Measurements from ENCODE around the gene POGZ. TPM values are rescaled to one million over a fixed set of nuclear protein-coding genes. Genes with fewer than 3 reads are reported as not detected.

POGZ gene
- total RNA-seq, 1 experiment from 2014 or later = 34.0 TPM

DNA sequence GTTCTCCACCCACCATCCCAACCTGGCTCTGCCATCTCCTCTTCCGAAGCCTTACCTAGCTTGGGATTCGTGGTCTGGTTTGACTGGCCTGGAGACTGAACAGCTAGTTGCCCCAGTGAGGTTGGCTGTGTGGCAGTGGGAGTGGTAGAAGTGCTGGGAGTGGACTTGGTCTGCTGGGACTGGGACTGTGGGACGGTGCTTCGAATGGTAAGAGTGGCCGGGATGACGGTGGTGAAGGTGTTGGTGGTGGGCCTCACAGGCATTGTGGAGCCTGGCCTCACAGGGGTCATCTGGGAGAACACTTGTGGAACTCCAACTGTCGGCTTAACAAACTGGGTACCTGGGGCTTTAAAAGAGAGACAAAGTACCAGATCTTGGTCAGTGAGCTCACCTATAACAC, 31.2 kb downstream of the POGZ start:
- Histone ChIP-seq H3K9me3 (replicated peaks) (no peaks in the 10 kb centered on the region), H3K27ac (no peak overlapping the region), H3K27me3 (replicated peaks) (no peaks in the 10 kb centered on the region), H3K4me1 (replicated peaks) (no peaks in the 10 kb centered on the region), H3K4me3 (no peak overlapping the region), H3K36me3 (peaks cover 72% of the 10 kb centered on the region)
- no peak for DNase-seq (ENCODE audit: low read depth in 1 of 2, low spot score in 2 of 2)

DNA sequence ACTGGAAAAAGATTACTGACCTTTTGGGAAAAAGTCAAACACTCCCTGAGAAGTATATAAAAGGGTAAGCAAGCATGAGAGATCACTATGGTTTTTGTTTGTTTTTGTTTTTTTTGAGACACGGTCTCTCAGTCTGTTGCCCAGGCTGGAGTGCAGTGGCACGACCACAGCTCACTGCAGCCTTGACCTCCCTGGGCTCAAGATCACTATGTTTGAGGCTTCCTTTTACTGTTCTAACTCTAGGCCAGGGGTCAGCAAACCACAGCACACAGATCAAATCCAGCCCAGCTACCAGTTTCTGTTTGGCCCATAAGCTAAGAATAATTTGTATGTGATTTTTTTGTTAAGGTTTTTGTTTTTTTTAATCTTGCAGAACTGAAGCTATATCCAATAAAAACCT, 34.2 kb downstream of the POGZ start:
- Histone ChIP-seq H3K36me3 (peaks cover 89% of the 10 kb centered on the region), H3K9me3 (replicated peaks) (no peaks in the 10 kb centered on the region), H3K27me3 (replicated peaks) (no peaks in the 10 kb centered on the region), H3K4me1 (replicated peaks) (no peaks in the 10 kb centered on the region), H3K27ac (no peak overlapping the region), H3K4me3 (no peak overlapping the region)
- no peak for DNase-seq (ENCODE audit: low read depth in 1 of 2, low spot score in 2 of 2)

DNA sequence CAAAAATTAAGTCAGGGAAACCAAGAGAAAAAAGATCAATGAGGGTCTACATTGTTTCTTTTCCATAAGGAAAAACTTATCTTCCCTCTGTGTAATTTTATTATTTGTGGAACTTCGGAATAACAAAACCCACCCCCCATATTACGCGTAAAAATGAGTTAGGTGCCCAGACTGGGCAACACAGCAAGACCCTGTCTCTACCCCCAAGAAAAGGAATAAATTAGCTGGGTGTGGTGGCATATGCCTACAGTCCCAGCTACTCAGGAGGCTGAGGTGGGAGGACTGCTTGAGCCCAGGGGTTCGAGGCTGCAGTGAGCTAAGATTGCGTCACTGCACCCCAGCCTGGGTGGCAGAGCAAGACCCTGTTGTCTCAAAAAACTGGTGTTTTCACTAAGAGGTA, 39.5 kb downstream of the POGZ start:
- H3K27ac ChIP-seq = no peak overlapping the region
- no peaks in the 10 kb centered on the region for H3K4me1 ChIP-seq (replicated peaks)
- DNase-seq (ENCODE audit: low read depth in 1 of 2, low spot score in 2 of 2) = no peak
- H3K9me3 ChIP-seq (replicated peaks) = no peaks in the 10 kb centered on the region
- no peaks in the 10 kb centered on the region for H3K27me3 ChIP-seq (replicated peaks)
- H3K4me3 ChIP-seq = no peak overlapping the region
- H3K36me3 ChIP-seq = peaks cover 81% of the 10 kb centered on the region

DNA sequence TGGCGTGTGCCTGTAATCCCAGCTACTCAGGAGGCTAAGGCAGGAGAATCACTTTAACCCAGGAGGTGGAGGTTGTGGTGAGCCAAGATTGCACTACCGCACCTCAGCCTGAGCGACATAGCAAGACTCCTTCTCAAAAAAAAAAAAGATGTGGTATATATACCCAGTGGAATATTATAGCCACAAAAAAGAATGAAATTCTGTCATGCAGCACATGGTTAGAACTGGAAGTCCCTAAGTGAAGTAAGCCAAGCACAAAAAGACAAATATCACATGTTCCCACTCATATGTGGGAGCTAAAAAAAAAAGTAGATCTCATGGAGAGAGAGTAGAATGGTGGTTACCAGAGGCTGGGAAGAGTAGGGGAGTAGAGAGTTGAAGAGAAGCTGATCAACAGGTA, 41.2 kb downstream of the POGZ start:
- no peaks in the 10 kb centered on the region for H3K4me1 ChIP-seq (replicated peaks)
- no peak overlapping the region for H3K4me3 ChIP-seq
- no peaks in the 10 kb centered on the region for H3K27me3 ChIP-seq (replicated peaks)
- no peaks in the 10 kb centered on the region for H3K9me3 ChIP-seq (replicated peaks)
- no peak for DNase-seq (ENCODE audit: low read depth in 1 of 2, low spot score in 2 of 2)
- peaks cover 77% of the 10 kb centered on the region for H3K36me3 ChIP-seq
- H3K27ac ChIP-seq = no peak overlapping the region

DNA sequence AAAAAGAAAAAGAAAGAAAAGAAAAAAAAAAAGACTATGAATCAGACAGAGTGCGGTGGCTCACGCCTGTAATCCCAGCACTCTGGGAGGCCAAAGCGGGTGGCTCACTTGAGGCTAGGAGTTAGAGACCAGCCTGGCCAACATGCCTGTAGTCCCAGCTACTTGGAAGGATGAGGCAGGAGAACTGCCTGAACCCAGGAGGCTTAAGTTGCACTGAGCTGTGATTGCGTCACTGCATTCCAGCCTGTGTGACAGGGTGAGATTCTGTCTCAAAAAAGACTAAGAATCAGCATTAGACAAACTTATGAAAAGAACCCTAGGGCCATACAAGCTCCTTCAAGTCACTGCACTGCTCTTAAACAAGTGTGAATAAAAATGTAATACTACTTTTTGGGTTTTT, 43.1 kb downstream of the POGZ start:
- Histone ChIP-seq H3K4me1 (replicated peaks) (no peaks in the 10 kb centered on the region), H3K4me3 (no peak overlapping the region), H3K27me3 (replicated peaks) (no peaks in the 10 kb centered on the region), H3K9me3 (replicated peaks) (no peaks in the 10 kb centered on the region), H3K36me3 (peaks cover 77% of the 10 kb centered on the region), H3K27ac (no peak overlapping the region)
- DNase-seq (ENCODE audit: low read depth in 1 of 2, low spot score in 2 of 2) = no peak

DNA sequence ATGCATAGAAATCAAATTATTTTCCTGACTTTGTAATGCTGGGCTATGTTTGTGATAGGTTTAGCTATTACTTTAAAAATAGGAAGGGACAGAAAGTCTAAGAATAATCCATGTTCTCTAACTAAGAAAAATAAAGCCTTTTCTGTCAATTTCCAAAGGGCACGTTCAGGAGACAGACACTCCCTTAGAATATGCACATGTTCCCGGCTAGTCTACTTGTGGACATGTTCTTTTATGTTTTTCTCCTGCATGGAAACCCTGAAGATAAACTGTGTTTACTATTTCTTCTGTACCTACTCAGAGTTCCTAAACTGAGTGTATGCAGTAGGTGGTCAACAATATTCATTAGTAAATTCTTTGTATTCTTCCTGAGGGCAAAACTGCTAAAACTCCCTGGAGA, 47.4 kb downstream of the POGZ start:
- DNase-seq (ENCODE audit: low read depth in 1 of 2, low spot score in 2 of 2) = no peak
- Histone ChIP-seq H3K36me3 (peaks cover 90% of the 10 kb centered on the region), H3K4me3 (no peak overlapping the region)

DNA sequence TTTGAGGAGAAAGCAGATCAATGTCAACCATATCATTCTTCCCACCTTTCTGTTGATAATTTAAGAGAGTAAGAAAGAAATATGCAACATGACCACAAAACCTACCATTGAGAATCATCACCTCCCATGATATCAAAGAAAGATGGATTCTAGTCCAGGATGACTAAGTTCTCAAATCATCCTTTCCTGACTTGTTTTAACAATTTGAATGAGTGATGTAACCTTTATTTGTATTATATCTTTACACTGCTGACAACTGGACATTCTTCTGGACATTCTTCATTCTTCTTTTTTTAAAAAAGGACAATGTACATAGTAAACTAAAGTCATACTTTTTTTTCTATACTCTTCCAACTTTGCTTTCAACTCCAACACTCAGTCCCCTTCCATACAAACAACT, 50.4 kb downstream of the POGZ start:
- Histone ChIP-seq H3K4me3 (no peak overlapping the region), H3K27me3 (replicated peaks) (no peaks in the 10 kb centered on the region), H3K27ac (peak overlapping the region; percentile 54), H3K4me1 (replicated peaks) (peaks cover 22% of the 10 kb centered on the region), H3K9me3 (replicated peaks) (no peaks in the 10 kb centered on the region), H3K36me3 (peaks cover 91% of the 10 kb centered on the region)
- DNase-seq (ENCODE audit: low read depth in 1 of 2, low spot score in 2 of 2) = peak in 1 of 2 experiments; percentile 75

More for the DNA sequence above, 47.4 kb downstream of the POGZ start:
- Histone ChIP-seq H3K27me3 (replicated peaks) (no peaks in the 10 kb centered on the region), H3K4me1 (replicated peaks) (peaks cover 22% of the 10 kb centered on the region), H3K9me3 (replicated peaks) (no peaks in the 10 kb centered on the region), H3K27ac (no peak overlapping the region)

DNA sequence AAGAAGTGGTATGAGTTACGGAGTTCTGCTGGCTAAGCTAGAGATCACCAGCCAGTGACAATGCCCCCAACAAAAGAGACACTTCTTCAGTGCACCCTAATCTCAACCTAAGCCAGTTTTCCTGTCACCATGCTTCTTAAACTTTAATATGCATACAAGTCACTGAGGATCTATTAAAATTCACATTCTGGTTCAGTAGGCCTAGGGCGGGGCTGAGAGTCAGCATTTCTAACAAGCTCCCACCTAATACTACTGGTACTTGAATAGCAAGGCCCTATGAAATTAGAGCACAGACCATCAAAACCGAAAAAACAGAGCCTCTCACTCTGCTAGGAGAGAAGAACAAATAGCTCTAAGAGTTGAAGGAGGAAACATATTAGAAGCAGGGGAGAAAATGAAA, 52.0 kb downstream of the POGZ start:
- peaks cover 27% of the 10 kb centered on the region for H3K4me1 ChIP-seq (replicated peaks)
- no peaks in the 10 kb centered on the region for H3K27me3 ChIP-seq (replicated peaks)
- no peak overlapping the region for H3K4me3 ChIP-seq
- no peak for DNase-seq (ENCODE audit: low read depth in 1 of 2, low spot score in 2 of 2)
- no peak overlapping the region for H3K27ac ChIP-seq
- no peaks in the 10 kb centered on the region for H3K9me3 ChIP-seq (replicated peaks)
- H3K36me3 ChIP-seq = peaks cover 96% of the 10 kb centered on the region

DNA sequence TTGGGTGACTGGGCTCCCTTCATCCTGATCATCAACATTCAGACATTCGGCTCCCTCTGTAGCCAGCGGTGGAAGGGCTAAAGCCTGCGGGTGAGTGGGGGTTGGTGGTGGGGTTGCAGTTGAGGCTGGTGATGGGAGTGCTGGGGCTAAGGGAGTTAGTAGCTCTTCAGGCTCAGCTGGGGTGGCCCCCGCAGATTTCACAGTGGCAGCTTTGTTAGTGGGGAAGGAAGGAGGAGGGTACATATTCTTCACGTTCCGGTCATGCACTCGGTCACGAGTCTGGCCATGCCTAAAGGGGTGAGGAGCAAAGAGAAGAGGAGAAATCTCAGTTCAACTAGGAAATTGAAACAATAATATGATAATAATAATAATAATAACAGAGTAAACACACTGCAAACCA, 53.1 kb downstream of the POGZ start:
- Histone ChIP-seq H3K27ac (no peak overlapping the region), H3K36me3 (peaks cover 96% of the 10 kb centered on the region), H3K9me3 (replicated peaks) (no peaks in the 10 kb centered on the region), H3K4me1 (replicated peaks) (peaks cover 38% of the 10 kb centered on the region), H3K4me3 (no peak overlapping the region), H3K27me3 (replicated peaks) (no peaks in the 10 kb centered on the region)
- DNase-seq (ENCODE audit: low read depth in 1 of 2, low spot score in 2 of 2) = no peak

DNA sequence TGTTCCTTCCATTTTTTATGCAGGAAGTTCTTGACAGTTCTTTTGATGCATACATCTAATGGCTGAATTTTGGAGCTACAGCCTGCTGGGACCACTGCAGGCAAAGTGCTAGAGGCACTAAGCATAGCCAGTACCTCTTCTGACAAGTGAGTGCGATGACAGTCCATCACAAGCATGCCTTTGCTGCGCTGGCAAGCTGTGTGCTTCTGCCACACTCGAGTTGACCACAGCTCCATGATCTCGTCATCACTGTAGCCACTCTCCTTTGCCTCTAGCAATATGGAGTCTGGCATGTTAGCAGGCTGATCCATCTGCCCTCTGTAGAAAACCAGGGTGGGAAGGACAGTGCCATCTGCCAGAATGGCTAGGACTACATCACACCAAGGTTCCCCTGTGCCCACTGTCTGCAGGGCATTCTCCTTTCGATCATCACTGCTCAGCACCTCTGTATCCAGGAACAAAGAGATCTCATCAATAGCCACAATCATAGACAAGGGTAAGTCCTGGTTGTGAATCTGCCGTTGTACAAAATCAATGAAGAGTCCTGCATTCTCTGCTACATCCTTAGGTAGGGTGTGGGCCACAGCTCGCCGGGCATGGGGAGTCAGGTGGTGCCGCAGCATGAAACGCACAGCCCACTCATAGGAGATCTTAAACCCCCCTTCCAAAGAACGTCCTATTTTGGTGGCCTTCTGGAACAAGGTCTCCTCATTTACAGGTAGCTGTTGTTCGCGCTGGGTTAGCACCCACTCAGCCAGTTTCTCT, 53.9 kb downstream of the POGZ start:
- no peaks in the 10 kb centered on the region for H3K9me3 ChIP-seq (replicated peaks)
- H3K4me1 ChIP-seq (replicated peaks) = peaks cover 46% of the 10 kb centered on the region
- H3K36me3 ChIP-seq = peaks cover 96% of the 10 kb centered on the region
- no peak overlapping the region for H3K4me3 ChIP-seq
- no peak for DNase-seq (ENCODE audit: low read depth in 1 of 2, low spot score in 2 of 2)
- no peaks in the 10 kb centered on the region for H3K27me3 ChIP-seq (replicated peaks)
- H3K27ac ChIP-seq = no peak overlapping the region

DNA sequence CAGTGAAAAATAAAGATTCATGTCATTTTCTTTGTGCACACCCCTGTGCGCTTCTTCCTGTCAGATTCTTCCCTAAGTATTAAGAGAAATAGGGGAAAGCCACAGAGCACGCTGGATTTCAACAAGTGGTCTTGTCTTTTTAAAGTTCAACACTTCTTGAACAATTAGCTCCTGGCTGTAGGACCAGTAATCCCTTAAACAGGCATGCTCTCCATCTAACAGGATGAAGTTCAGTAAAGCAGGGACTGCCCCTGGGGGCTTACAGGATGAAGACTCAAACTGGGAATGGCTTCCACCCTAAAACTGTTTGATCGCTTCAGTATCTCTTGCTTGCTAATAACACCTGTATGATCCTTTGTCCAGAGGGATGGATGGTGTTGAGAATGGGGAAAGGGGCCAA, 55.7 kb downstream of the POGZ start:
- no peak overlapping the region for H3K4me3 ChIP-seq
- no peaks in the 10 kb centered on the region for H3K27me3 ChIP-seq (replicated peaks)
- peaks cover 36% of the 10 kb centered on the region for H3K4me1 ChIP-seq (replicated peaks)
- peaks cover 90% of the 10 kb centered on the region for H3K36me3 ChIP-seq
- 0 out of 2 replicates have a peak, but pooled peaks cover 2% of the 10 kb centered on the region for H3K9me3 ChIP-seq (replicated peaks)
- DNase-seq (ENCODE audit: low read depth in 1 of 2, low spot score in 2 of 2) = no peak
- no peak overlapping the region for H3K27ac ChIP-seq

DNA sequence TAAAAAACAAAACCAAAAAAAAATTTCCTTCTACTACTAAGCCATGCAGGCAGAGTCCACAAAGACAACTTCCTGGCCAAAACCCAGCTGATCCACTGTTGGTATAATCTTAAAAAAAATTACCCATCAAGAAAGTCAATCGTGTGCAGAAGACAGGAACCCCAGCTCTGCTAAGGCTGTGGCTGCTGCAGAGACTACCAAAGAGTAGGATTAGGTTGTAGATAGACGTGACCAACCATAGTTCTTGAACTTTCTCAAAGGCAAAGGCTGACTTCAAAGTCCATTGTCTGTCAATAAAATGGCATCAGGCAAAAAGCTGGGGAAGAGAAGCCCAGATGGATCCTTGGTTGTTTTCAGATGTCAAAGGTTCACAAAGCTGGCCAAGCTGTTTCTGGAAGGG, 56.5 kb downstream of the POGZ start:
- H3K27ac ChIP-seq = no peak overlapping the region
- no peak overlapping the region for H3K4me3 ChIP-seq
- H3K4me1 ChIP-seq (replicated peaks) = peaks cover 32% of the 10 kb centered on the region
- no peak for DNase-seq (ENCODE audit: low read depth in 1 of 2, low spot score in 2 of 2)
- no peaks in the 10 kb centered on the region for H3K27me3 ChIP-seq (replicated peaks)
- H3K9me3 ChIP-seq (replicated peaks) = 0 out of 2 replicates have a peak, but pooled peaks cover 2% of the 10 kb centered on the region
- H3K36me3 ChIP-seq = peaks cover 82% of the 10 kb centered on the region

DNA sequence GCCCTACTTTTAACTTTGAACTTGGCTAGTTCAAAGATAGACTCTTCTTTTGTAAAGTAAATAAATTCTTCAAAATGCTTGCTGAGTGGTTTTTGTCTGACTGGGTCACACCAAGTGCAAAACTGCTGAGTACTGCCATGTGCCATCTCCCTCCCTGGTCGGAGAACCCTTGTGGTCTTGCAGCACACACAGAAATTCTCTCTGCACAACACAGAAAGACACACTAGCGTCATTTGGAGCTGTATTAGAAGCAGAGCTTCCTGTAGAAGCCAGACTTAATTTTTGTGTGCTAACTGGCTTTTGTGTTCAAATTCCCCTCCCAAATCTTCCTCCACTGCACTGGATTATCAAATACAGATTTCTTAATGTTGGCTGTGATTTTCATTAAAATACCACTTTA, 57.4 kb downstream of the POGZ start:
- 0 out of 2 replicates have a peak, but pooled peaks cover 2% of the 10 kb centered on the region for H3K9me3 ChIP-seq (replicated peaks)
- peak in 1 of 2 experiments; percentile 37 for DNase-seq (ENCODE audit: low read depth in 1 of 2, low spot score in 2 of 2)
- no peaks in the 10 kb centered on the region for H3K27me3 ChIP-seq (replicated peaks)
- H3K4me3 ChIP-seq = no peak overlapping the region
- H3K4me1 ChIP-seq (replicated peaks) = peaks cover 32% of the 10 kb centered on the region
- H3K27ac ChIP-seq = peak overlapping the region; percentile 14; the same call in 1 of the 2 replicates
- H3K36me3 ChIP-seq = peaks cover 73% of the 10 kb centered on the region

DNA sequence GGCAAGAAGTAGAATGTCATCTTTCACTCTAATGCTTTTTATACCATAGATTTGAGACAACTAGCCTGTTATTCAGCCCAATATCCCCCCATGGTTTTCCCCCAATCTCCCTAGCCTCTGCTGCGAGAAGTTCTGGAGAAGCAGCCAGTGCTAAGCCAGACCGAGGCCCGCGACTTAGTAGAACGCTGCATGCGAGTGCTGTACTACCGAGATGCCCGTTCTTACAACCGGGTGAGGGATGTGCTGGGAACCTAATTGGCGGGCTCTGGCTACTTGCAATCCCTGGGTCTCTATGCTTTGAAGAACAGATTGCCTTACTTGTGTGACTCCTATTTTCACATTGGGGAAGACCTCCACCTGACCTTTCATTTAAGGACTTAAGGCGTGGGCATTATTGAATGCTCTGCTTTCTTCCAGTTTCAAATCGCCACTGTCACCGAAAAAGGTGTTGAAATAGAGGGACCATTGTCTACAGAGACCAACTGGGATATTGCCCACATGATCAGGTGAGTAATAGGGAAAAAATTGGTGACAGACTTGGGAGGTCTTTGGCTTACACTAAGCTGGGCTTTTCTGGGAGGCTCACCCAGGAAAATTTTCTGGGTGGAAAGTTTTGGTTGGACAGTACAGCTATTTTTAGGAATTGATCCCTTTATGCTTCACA, 58.0 kb downstream of the POGZ start:
- 0 out of 2 replicates have a peak, but pooled peaks cover 2% of the 10 kb centered on the region for H3K9me3 ChIP-seq (replicated peaks)
- peak in 1 of 2 experiments; percentile 39 for DNase-seq (ENCODE audit: low read depth in 1 of 2, low spot score in 2 of 2)
- H3K27ac ChIP-seq = peak overlapping the region; percentile 14; the same call in 1 of the 2 replicates
- no peak overlapping the region for H3K4me3 ChIP-seq
- no peaks in the 10 kb centered on the region for H3K27me3 ChIP-seq (replicated peaks)
- peaks cover 32% of the 10 kb centered on the region for H3K4me1 ChIP-seq (replicated peaks)
- H3K36me3 ChIP-seq = peaks cover 67% of the 10 kb centered on the region
